D721Med (cell line): ENCODE data around the gene WDR44.
A peak's percentile ranks its signal among the peaks of the same experiment; 100 is the strongest.
"Not testable (repeated sequence)": the region's sequence is repeated elsewhere in the genome, so short reads cannot be mapped to it uniquely, and the experiment has no call there.

ENCODE experiments used
- DNase-seq: peaks from one replicate; pipeline ENCODE4 v3.0.0; 2011; ENCODE audit warnings: low spot score; ENCODE audit not compliant: insufficient read length
- FAIRE-seq: peaks from 2 replicates; lab custom pipeline; 2011; peaks lifted over from hg19 to GRCh38; lab: Jason Lieb, UNC
- CTCF ChIP-seq: IDR thresholded peaks from 2 replicates; pipeline ENCODE4 v1.5.1; 2012; ENCODE audit warnings: mild to moderate bottlenecking, control low read depth; ENCODE audit not compliant: insufficient read depth; ENCODE audit errors: missing control alignments

The WDR44 gene

GRCh38 chrX:118448273-118448783 is 102.4 kb downstream of the WDR44 start:
- DNase-seq (no peak), FAIRE-seq (no peak)
- TF ChIP-seq CTCF, result no peak

- no peak for FAIRE-seq
- TF ChIP-seq CTCF, result no peak
- DNase-seq, result no peak
Measured at GRCh38 chrX:118455013-118455412, 109.1 kb downstream of the WDR44 start.

GRCh38 chrX:118459494-118459893 is 113.6 kb downstream of the WDR44 start:
- DNase-seq (no peak), FAIRE-seq (no peak)
- TF ChIP-seq CTCF, result peak; percentile 65

- no peak for DNase-seq
- FAIRE-seq, result no peak
- TF ChIP-seq CTCF, result no peak
Measured at GRCh38 chrX:118464501-118464900, 118.6 kb downstream of the WDR44 start.

GRCh38 chrX:118468122-118468521 is 122.2 kb downstream of the WDR44 start:
- TF ChIP-seq CTCF, result no peak
- FAIRE-seq, result no peak

GRCh38 chrX:118470721-118471347 is 124.9 kb downstream of the WDR44 start:
- not testable (repeated sequence) for FAIRE-seq, DNase-seq

More at GRCh38 chrX:118468122-118468521, 122.2 kb downstream of the WDR44 start:
- DNase-seq, result no peak

- no peak for FAIRE-seq
- no peak for DNase-seq
- no peak for TF ChIP-seq CTCF
Measured at GRCh38 chrX:118474586-118474985, 128.7 kb downstream of the WDR44 start.

GRCh38 chrX:118475903-118476302 is 130.0 kb downstream of the WDR44 start:
- no peak for FAIRE-seq
- no peak for DNase-seq
- no peak for TF ChIP-seq CTCF
